Kidney glomerular epithelial cell (primary cell): Measurements from ENCODE around the gene PPAN.

Source experiments
- DNase-seq: peaks from one replicate; lab custom pipeline; 2025; lab: John Stamatoyannopoulos, UW

Gene PPAN

GRCh38 chr19:10106100-10106936 lies at the start of gene PPAN:
Gene PPAN, plus strand, starts transcription at chr19:10106362. Its CDS starts 33 bp downstream, at chr19:10106395.
- peak; percentile 96 for DNase-seq

DNA sequence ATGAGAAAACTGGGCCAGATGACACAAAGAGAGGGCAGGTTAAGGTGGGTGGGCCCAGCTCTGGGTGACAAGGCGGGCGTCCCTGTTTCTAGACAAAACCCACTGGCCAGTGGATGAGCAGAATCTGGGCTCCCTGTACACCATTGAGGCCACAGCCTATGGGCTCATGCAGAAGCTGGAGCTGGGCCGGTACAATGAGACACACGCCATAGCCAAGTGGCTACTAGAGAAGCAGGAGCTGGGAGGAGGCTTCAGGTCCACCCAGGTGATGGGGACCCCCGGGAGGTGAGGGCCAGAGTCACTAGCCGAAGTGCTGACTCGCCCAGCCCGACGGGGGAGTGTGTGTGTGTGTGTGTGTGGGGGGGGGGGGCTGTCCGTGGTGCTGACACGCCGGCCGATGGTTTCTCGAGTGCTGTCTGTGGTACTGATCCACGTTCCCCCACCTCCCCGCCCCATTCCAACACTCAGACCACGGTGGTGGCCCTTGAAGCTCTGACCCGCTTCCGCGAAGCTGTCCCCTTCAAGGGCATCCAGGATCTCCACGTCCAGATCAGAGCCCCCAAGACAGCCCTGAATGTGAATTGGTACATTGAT lies 44.3 kb upstream of the PPAN start:
- no peak for DNase-seq

GRCh38 chr19:10068205-10068604 lies 38.0 kb upstream of the PPAN start:
- no peak for DNase-seq

- no peak for DNase-seq
Measured at GRCh38 chr19:10069046-10069445, 37.1 kb upstream of the PPAN start.

DNA sequence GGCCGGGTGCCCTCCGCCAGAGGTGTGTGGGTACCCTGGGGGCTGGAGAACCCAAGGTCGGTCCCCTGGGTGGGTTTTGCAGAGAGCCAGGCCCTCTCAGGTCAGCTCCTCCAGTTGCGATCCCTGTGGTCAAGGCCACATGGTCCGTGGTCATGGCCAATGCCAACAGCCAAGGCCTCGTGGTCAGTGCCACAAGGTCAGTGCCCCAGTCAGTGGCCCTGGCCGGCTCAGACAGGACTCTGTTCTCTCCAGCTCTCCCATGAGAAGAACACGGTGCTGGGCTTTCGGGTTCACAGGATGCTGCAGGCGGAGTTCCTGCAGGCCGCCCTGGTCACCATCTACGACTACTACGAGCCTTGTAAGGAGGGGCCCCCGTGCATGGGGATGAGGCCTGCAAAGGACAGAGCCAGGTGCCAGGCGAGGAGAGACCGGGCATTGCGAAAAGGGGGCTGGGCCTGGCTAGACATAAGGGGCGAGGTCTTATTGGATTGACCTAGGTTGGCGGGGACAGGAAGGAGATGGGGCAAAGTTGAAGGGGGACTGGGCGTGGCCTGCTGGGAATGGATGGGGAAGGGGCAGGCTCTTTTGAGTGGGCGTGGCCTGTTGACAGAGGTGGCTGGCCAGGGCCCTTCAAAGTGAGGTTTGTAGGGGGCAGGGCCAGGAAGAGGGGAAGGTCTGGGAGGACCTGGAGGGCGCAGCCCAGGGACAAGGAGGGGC lies 35.3 kb upstream of the PPAN start:
- DNase-seq = no peak

DNA sequence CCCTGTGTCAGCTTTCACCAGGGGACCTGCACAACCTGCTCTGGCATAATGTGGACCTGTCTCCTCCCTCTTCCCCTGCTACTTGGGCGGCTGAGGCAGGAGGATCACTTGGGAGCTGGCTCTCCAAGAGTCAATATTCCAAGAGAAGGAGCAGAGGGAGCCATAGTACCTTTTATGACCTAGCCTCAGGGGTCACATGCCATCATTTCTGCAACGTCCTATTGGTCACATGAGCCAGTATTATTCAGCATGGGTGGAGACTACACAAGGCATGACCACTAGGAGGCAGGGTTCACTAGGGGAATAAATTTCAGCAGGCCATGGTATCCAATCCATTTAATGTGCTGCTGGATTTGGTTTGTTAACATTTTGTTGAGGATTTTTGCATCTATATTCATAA lies 32.0 kb upstream of the PPAN start:
- DNase-seq = no peak

DNA sequence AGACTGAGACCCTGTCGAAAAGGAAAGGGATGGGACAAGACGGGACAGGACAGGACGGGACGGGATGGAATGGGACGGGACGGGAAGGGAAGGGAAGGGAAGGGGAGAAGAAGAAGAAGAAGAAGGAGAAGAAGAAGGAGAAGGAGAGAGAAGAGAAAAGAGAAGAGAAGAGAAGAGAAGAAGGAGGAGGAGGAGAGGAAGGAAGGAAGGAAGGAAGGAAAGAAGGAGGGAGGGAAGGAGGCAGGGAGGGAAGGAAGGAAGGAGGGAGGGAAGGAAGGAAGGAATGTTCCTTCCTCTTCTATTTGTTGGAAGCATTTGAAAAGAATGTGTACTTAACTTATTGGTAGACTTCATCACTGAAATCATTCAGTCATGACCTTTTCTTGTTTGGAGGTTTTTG lies 29.6 kb upstream of the PPAN start:
- no peak for DNase-seq

DNA sequence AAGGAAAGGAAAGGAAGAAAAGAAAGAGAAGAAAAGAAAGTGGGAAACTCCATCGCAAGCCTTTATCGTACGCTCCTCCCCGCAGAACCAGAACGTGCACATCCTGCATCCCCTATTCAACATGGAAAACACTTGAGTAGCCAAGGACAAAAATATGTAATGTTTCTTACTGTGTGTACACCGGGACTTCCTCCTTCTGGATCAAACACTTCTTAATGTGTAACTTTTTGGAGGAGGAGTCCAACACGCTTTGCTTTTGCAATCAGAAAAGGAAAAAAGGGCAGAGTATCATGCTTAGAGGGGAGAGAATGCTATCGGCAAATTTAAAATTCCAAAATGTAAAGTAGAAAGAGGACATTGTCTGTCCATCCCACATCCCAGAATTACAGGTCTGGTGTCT lies 27.8 kb upstream of the PPAN start:
- DNase-seq = no peak

GRCh38 chr19:10079031-10079453 lies 27.1 kb upstream of the PPAN start:
- DNase-seq = no peak

GRCh38 chr19:10083911-10084310 lies 22.3 kb upstream of the PPAN start:
- no peak for DNase-seq

GRCh38 chr19:10084803-10085202 lies 21.4 kb upstream of the PPAN start:
- no peak for DNase-seq

- DNase-seq = peak; percentile 5
Measured at GRCh38 chr19:10085641-10086590, 20.2 kb upstream of the PPAN start, which contains the start of gene SHFL. Gene SHFL, plus strand, starts transcription at chr19:10086317. Its CDS starts 111 bp downstream, at chr19:10086428.

- no peak for DNase-seq
Measured at GRCh38 chr19:10086591-10087192, 19.5 kb upstream of the PPAN start.

DNA sequence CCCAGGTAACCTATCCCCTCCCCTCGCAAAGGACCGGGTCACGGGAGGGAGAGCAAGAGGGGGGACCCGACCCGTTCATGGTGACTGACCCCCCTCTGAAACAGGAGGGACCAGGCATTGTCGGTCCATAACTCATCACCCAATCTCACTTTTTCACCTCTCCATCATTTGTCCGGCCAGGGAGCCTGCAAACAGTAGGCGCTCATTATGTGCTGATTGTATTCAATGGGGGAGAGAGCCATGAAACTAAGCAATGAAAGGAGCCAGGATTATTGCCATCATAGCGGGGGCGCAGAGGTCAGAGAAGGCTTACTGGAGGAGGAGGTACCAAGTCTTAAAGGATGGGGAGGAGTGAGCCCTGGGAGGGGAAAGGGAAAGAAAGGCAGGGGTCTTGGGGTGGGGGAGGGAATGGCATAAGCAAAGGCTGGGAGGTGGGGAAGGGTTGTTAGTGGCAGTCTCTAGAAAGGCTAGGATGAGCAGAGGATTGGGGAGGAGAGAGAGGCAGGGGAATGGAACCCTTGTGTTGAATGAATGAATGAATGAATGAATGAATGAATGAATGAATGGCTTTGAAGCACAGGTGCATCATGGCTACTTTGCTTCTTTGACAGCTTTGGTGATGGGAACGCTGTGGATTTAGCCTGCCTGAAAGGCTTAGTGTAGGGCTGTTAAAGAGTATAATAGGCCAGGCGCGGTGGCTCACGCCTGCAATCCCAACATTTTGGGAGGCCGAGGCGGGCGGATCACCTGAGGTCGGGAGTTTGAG lies 18.7 kb upstream of the PPAN start:
- DNase-seq = no peak

DNA sequence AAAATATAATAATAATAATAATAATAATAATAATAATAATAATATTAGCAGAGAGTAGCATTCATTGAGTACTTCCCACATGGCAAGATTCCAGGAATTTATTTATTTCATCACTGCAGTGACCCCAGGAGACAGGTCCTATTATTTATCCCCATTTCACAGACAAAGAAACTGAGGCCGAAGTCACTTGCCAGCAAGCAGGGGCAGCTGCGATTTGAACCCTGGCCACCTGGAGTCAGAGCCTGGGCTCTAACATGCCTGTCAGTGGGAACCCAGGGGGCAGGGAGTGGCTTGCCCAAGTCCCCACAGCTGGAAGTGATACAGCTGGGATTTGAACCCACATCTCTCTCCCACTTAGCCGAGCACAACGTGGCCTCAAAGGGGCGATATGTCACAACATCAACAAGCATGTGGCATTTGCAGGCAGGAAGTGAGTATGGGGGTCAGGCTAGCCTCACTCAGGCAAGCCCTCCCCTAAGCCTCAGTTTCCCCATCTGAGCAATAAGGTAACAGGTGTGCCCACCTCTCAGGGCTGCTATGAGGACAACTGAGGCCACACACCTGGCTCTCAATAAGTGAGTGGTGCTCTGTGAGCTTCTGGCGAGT lies 17.1 kb upstream of the PPAN start:
- no peak for DNase-seq

DNA sequence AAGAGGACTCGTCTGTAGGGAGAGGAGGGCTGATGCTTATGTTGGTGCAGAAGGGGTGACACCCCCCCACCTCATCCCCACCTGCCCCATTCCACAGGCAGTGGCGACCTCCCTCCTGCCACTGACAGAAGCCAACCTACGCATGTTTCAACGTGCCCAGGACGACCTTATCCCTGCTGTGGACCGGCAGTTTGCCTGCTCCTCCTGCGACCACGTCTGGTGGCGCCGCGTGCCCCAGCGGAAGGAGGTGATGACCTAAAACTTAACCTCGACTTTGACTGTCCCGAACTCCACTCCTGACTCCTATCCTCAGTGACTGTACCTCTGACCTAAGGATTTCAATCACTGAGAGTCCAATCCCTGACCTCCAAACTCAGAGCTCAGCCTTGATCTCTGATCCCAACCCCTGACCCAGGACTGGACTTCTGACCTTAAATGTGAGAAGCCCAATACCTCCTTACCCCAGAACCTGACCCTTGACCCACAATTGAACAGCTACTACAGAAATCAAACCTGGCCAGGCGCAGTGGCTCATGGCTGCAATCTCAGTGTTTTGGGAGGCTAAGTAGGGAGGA lies 16.3 kb upstream of the PPAN start:
- no peak for DNase-seq

GRCh38 chr19:10091370-10091687 lies 14.8 kb upstream of the PPAN start:
- DNase-seq = no peak

DNA sequence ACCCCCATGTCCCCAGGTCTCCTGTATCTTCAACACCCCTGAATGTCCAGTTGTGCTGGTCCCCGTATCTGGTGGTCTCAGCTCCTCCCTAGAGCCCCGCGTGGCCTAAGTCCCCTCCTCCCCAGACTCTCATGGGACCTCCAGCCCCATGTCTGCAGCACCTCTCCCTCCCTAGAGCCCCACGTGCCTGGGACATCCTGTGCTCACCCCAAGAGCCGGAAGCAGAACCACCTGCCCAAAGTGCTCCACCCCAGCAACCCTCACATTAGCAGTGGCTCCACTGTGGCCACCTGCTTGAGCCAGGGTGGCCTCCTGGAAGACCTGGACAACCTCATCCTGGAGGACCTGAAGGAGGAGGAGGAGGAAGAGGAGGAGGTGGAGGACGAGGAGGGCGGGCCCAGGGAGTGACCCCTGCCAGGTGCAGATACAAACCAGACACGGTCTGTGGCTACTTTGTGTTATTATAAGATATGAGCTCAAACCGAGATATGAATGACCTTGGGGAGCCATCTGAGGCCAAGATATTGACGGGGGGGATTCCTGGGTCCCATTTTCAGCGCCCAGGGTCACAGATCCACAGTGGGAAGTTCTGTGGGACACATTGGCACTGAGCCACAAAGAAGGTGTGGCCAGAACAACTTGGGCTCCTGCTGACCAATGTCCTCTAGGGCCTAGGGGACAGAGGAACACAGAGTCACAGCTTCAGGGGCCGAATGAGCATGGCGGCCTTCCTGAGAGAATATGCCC lies 14.1 kb upstream of the PPAN start:
- DNase-seq = no peak

DNA sequence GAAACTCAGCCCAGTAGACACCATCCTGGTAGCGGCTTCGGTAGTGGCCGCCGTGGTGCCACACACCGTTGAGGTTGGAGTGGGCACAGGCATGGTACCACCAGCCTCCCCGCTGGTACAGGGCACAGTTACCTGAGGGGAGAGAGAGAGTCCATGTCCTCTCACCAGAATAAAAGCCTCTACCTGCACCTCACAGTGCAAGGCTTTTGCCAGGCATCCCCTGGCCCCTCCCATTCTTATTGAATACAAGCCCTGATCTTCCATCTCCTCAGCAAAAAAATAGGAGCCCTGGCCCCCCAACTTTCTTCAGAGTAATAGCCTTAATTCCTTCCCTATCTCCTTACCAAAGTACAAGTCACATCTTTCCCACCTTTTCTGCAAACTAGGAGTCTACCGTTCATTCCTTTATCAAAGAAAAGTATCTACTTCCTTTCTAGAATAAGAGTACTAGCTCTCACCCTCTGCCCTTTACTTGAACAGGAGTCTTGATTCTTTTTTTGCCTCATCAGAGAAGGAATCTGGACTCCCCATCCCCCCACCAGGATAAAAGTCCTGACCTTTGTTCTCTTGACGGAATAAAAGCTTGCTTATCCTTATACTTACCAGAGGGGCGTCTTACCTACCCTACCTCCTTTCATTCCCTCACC lies 13.4 kb upstream of the PPAN start:
- DNase-seq = no peak
